Measurements from ENCODE around the gene PLK1.
"Not testable (repeated sequence)": the region's sequence is repeated elsewhere in the genome, so short reads cannot be mapped to it uniquely, and the experiment has no call there.

Gene PLK1

DNA sequence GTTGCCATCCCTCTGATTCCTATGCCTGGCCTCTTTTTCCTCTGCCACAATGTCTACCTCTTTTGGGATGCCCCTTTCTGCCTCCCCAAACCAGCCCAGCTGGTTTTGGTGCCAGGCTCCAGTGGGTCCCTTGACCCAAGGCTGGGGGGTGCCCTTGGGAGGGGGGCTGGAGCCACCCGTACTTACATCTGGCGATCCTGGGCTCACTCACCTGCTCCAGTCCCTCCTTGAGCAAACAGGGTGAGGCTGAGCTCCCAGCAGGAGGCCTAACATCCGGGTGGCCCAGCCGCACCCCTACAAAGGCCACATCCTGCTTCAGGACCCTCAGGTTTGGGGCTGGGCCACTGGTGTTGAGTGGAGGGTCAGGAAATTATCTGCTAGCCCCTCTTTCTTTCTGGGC is 33.1 kb downstream of the PLK1 start:
- no peak for DNase-seq

DNA sequence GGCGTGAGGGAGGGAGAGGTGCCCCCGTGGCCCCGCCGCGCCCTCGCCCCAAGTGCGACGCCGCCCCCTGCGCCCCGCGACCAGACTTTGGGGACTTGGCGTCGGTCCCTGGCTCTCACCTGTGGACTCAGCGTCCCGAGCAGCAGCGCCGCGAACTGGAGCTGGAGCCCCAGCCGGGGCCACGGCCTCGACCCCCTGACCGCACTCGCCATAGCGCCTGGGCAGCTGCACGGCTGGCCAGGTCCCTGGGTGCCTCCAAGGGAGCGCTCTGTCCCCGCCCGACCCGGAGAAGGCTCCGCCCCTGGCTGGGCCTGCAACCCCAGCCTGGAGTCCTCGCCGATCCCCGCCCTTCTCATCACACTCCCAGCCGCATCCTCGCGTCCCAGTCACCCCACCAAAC is 34.3 kb downstream of the PLK1 start, which contains the start of gene ERN2:
ERN2 (minus strand) TSS at position 247 of the 400 bp plus-strand sequence; CDS start at position 212, 35 bp downstream.
- no peak for DNase-seq

DNA sequence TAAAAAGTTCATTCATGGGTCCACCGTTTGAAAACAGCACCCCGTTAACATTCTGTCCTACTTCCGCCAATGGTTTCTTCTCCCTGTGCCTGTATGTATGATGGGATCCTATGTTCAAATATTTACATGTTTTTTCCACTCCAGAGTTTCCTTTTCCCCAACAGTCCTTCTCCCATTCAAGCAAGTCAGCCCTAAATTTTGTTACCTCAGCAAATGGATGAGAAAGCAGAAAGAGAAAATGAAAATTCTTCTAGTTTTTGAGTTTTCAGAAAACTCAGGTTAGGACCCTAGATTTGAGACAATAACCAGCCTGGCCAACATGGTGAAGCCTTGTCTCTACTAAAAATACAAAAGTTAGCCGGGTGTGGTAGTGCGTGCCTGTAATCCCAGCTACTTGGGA is 37.8 kb downstream of the PLK1 start:
- DNase-seq, result no peak

DNA sequence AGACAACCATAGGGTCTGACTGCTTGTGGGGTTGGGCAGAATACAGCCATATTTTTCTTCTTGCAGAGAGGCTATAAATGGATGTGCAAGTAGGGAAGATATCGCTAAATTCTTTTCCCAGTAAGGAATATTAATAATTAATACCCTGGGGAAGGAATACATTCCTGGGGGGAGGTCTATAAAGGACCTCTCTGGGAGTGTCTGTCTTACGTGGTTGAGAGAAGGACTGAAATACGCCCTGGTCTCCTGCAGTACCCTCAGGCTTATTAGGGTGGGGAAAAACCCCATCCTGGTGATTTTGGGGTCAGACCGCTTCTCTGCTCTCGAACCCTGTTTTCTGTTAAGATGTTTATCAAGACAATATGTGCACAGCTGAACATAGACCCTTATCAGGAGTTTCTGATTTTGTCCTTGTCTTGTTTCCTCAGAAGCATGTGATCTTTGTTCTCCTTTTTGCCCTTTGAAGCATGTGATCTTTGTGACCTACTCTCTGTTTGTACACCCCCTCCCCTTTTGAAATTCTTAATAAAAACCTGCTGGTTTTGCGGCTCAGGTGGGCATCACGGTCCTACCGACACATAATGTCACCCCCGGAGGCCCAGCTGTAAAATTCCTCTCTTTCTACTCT is 44.0 kb downstream of the PLK1 start:
- DNase-seq, result not testable (repeated sequence)

DNA sequence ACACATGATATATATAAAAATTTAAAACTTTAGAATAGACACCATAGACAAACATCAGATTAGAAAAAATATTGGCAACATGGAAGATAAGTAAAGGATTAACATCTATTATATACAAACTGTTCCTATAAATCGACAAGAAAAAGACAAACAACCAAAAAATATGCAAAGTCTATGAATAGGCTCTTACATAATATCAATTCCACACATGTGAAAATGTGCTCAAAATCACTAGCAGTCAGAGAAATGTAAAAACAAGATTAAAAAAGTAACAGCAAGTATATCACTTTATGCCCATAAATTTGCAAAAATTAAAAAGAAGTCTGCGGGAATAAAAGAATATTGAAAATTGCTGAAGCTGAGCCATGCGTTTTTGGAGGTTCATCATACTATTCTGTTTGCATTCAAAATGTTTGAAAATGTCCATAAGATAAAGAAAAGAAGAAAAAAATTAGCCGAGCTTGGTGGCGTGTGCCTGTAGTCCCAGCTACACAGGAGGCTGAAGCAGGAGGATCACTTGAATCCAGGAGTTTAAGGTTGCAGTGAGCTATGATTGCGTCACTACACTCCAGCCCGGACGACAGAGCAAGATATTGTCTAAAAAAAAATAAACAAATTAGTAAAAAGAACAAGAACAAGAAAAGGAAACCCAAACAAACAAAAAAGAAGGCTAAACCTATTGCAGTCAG is 45.6 kb downstream of the PLK1 start:
- DNase-seq, result no peak

DNA sequence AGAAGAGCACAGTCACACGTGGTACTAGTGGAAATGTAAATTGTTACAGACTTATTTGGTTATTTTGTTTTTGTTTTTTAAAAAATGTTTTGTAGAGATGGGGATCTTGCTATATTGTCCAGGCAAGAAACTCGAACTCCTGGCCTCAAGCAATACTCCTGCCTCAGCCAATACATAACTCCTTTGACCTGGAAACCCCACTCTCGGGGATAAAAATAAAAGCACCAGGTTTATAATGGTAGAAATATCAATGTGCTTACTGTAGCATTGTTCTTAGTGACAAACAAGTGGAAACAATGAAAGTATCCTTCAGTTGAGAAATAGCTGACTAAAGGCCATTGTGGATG is 46.1 kb downstream of the PLK1 start:
- no peak for DNase-seq

DNA sequence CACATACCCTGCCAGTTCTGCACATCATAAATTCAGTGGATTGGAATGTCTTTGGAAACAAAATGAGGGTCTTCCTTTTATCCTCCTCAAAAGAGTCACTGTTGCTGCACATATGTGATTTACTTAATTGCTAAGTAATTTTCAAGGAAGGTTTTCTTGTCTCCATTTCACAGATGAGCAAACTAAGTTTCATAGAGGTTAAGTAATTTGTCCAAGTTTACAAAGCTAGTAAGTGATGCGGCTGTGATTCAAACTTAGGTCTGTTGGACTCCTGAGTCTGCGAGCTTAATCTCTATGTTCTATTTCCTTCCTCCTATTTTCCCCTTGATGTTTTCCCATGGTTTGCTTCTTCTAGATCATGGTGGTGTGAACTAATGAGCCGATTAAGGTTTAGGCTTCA is 48.0 kb downstream of the PLK1 start:
- DNase-seq, result no peak

DNA sequence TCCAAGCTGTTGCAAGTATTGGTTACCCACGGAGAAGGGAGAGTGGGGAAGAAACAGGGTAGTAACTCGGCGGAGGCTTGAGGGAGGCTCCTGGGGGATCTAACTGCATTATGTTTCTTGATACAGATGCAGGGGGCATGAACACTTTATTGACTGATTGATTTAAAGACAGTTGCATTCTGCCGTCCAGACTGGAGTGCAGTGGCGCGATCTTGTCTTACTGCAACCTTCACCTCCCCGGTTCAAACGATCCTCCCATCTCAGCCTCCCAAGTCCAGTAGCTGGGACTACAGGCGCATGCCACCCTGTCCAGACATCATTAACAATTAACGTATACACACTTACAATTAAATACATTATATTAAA is 49.4 kb downstream of the PLK1 start:
- DNase-seq, result no peak

DNA sequence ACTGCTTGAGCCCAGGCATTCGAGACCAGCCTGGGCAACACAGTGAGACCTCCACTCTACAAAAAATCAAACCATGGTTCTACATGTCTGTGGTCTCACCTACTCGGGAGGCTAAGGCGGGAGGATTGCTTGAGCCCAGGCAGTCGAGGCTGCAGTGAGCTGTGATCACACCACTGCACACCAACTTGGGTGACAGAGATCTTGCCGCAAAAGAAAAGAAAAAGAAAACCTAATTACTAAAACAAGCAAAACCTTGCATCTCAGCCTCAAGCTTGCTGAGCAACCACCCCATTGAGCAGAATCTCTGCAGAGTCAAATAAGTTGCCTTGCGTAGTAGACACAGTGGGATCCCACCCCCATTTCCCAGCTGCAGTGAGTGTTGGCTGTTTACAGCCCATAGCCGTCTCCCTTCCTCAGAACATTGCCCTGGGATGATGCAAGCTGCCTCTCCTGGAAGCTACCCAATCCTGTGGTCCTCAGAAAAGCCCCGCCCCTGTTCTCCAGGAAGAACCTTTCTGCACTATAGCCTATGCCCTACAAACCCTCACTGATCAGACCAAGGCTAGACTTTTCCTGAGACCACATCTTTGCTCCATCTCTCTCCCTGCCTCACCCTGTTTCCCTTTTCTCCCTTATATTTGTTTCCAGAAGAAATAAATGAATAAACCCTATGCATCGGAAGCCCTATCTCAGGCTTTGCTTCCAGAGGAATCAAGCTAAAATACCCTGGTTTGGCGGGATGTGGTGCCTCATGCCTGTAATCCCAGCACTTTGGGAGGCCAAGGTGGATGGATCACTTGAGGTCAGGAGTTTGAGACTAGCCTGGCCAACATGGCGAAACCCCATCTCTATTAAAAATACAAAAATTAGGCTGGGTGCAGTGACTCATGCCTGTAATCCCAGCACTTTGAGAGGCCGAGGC is 51.1 kb downstream of the PLK1 start:
- no peak for DNase-seq

DNA sequence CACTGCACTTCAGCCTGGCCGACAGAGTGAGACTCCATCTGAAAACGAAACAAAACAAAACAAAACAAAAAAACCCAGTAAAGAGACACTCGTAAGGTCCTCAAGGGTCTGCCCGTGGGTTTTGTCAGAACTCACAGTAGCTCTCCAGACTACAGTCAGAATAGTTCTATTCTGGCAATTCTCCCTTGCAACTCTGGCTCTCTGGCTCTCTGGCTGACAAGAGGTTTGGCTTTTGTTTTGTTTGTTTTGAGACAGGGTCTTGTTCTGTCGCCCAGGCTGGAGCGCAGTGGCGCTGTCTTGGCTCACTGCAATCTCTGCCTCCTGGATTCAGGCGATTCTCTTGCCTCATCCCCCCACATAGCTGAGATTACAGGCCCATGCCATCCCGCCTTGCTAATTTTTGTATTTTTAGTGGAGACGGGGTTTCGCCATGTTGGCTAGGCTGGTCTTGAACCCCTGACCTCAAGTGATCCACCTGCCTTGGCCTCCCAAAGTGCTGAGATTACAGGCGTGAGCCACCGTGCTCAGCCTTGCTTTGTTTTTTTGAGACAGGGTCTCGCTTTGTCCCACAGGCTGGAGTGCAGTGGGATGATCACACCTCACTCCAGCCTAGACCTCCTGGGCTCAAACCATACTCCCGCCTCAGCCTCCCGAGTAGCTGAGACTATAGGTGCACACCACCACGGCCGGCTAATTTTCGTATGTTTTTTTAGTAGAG is 55.6 kb downstream of the PLK1 start:
- DNase-seq, result no peak

DNA sequence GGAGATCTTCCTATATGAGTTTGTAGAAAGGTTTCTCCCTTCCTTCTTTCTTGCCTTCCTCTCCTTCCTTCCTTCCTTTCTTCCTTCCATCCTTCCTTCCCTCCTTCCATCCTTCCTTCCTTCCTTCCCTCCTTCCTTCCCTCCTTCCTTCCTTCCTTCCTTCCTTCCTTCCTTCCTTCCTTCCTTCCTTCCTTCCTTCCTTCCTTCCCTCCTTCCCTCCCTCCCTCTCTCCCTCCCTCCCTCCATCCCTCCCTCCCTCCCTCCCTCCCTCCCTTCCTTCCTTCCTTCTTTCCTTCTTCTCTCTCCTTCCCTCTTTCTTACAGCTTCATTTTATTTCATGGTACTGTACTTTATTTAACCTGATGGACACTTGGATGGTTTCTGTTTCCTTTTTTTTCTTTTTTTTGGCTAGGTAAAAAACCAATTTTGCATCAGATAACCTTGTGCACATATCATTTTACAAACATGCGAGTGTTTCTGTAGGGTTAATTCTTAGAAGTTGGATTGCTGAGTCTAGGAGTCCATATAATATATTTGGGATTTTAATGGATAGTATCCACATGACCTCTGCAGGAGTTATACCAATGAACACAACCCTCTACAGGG is 58.8 kb downstream of the PLK1 start:
- DNase-seq, result not testable (repeated sequence)

DNA sequence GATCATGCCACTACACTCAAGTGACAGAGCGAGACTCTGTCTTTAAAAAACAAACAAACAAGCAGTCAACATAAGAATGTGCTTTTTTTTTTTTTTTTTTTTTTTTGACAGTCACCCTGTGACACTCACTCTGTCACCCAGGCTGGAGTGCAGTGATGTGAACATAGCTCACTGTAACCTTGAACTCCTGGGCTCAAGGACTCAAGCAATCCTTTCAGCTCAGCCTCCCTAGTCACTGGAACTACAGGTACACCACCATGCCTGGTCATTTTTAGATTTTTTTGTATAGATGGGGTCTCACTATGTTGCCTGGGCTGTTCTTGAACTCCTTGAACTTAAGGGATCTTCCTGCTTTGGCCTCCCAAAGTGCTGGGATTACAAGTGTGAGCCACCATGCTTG is 60.8 kb downstream of the PLK1 start:
- DNase-seq, result no peak

Data from hippocampal formation (tissue), 2 donors.